PC-3 (cell line): ENCODE measurements around the gene ARSB.

Experiments used
- EZH2phosphoT487 ChIP-seq: fragments of 300-600 bp; sonication (generic); IDR thresholded peaks from 2 replicates; pipeline ENCODE4 v1.6.1; 2018; ENCODE audit warnings: mild to moderate bottlenecking, antibody characterized with exemption, low read length, borderline replicate concordance
- TF ChIP-seq, protein P1 (sequence below): fragments of 300-600 bp; sonication (generic); conservative IDR thresholded peaks from 2 replicates; pipeline ENCODE4 v1.5.1; 2017; ENCODE audit warnings: antibody characterized with exemption, low read depth, mild to moderate bottlenecking, low read length

GRCh38 chr5:78734950-78735349, 250.2 kb downstream of the ARSB start:
- TF ChIP-seq, protein P1, sequence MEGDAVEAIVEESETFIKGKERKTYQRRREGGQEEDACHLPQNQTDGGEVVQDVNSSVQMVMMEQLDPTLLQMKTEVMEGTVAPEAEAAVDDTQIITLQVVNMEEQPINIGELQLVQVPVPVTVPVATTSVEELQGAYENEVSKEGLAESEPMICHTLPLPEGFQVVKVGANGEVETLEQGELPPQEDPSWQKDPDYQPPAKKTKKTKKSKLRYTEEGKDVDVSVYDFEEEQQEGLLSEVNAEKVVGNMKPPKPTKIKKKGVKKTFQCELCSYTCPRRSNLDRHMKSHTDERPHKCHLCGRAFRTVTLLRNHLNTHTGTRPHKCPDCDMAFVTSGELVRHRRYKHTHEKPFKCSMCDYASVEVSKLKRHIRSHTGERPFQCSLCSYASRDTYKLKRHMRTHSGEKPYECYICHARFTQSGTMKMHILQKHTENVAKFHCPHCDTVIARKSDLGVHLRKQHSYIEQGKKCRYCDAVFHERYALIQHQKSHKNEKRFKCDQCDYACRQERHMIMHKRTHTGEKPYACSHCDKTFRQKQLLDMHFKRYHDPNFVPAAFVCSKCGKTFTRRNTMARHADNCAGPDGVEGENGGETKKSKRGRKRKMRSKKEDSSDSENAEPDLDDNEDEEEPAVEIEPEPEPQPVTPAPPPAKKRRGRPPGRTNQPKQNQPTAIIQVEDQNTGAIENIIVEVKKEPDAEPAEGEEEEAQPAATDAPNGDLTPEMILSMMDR, result no peak
- TF ChIP-seq EZH2phosphoT487, result no peak
